NB4 (cell line): ENCODE data around the gene HES2.

Experiments
- CTCF ChIP-seq: IDR thresholded peaks from one replicate; pipeline ENCODE4 v1.5.1; 2012; ENCODE audit warnings: low read depth, low read length
- MAX ChIP-seq: IDR thresholded peaks from 2 replicates; pipeline ENCODE4 v1.6.1; 2011; ENCODE audit warnings: low read depth, low read length
- MYC ChIP-seq: IDR thresholded peaks from 2 replicates; pipeline ENCODE4 v1.6.1; 2011; ENCODE audit warnings: low read depth, low read length
- POLR2A ChIP-seq: IDR thresholded peaks from 2 replicates; pipeline ENCODE4 v1.6.1; 2011; ENCODE audit warnings: mild to moderate bottlenecking; ENCODE audit not compliant: insufficient read length; ENCODE audit errors: extremely low read depth

- no peak for TF ChIP-seq CTCF
- TF ChIP-seq POLR2A = no peak
- no peak for TF ChIP-seq MYC
- TF ChIP-seq MAX = no peak
These were observed 15.4 kb upstream of the HES2 start for GRCh38 chr1:6435129-6435528.
